Measurements from ENCODE around the gene NOD2. TPM values are rescaled to one million over a fixed set of nuclear protein-coding genes. Genes with fewer than 3 reads are reported as not detected.

NOD2 gene
- total and polyA plus RNA-seq, 11 donors, result 0.21 to 6.5 (median 0.74) TPM

DNA sequence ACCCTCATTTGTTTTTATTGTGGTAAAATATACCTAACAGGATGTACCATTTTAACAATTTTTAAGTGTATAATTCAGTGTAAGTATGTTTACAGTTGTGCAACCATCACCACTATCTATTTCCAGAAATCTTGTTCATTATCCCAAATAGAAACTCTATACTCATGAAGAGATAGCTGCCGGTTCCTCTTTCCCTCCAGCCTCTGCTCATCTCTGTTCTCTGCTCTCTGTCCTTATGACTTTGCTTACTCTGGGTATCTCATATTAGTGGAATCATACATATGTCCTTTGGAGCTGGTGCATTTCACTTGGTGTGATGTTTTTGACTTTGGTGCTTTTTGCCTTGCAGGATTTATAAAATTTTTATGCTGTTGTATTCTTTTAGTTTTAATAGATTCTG lies 67.9 kb downstream of the NOD2 start:
- WGBS, 4 donors, result 61 to 73% (median 70%) methylated on average over 1 of the region's 1 CpG
- H3K27ac ChIP-seq, result no peak overlapping the region
- H3K9me3 ChIP-seq, result peaks cover 0 to 11% (median 2%) of the 10 kb centered on the region in 12 donors
- no peak overlapping the region for H3K4me3 ChIP-seq
- TF ChIP-seq, protein P1, sequence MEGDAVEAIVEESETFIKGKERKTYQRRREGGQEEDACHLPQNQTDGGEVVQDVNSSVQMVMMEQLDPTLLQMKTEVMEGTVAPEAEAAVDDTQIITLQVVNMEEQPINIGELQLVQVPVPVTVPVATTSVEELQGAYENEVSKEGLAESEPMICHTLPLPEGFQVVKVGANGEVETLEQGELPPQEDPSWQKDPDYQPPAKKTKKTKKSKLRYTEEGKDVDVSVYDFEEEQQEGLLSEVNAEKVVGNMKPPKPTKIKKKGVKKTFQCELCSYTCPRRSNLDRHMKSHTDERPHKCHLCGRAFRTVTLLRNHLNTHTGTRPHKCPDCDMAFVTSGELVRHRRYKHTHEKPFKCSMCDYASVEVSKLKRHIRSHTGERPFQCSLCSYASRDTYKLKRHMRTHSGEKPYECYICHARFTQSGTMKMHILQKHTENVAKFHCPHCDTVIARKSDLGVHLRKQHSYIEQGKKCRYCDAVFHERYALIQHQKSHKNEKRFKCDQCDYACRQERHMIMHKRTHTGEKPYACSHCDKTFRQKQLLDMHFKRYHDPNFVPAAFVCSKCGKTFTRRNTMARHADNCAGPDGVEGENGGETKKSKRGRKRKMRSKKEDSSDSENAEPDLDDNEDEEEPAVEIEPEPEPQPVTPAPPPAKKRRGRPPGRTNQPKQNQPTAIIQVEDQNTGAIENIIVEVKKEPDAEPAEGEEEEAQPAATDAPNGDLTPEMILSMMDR (IDR thresholded peaks at IDR 0.05), result no peak
- TF ChIP-seq POLR2A (IDR thresholded peaks at IDR 0.05), result no peak
- H3K4me1 ChIP-seq, result peaks cover 0 to 50% (median 10%) of the 10 kb centered on the region in 12 donors
- DNase-seq, result no peak
- H3K36me3 ChIP-seq, result peaks cover 0 to 83% (median 30%) of the 10 kb centered on the region in 9 donors
- ATAC-seq, result no peak
- intact Hi-C loops (cut with DNase I), result no loop called here
- no peaks in the 10 kb centered on the region for H3K27me3 ChIP-seq

DNA sequence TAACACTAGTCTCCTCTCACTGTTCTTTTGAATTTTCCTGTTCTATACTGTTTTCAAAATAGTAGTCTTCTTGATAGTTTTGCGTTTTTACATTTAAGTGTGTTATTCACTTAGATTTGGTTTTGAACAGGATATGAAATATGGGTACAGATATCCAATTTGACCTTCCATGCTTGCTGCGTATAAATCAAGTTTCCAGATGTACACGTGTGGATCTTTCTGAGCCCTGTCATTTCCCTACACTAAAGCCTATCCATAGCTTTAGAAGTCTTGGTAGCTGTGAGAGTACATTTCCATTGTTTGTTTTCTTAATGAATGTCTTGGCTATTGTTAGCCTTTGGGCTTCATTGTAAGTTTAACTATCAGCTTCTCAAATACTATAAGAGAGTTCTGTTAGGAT lies 68.8 kb downstream of the NOD2 start:
- Histone ChIP-seq H3K36me3 (peaks cover 0 to 81% (median 24%) of the 10 kb centered on the region in 9 donors), H3K4me1 (peaks cover 0 to 45% (median 8%) of the 10 kb centered on the region in 12 donors), H3K9me3 (peaks cover 0 to 15% (median 5%) of the 10 kb centered on the region in 12 donors), H3K27me3 (no peaks in the 10 kb centered on the region), H3K27ac (no peak overlapping the region), H3K4me3 (no peak overlapping the region)
- WGBS, 4 donors, result 60 to 71% (median 66%) methylated on average over 3 of the region's 3 CpGs
- intact Hi-C loops (cut with DNase I), result no loop called here
- TF ChIP-seq, protein P1 (IDR thresholded peaks at IDR 0.05), result no peak
- no peak for TF ChIP-seq POLR2A (IDR thresholded peaks at IDR 0.05)
- ATAC-seq, result peak in 1 of 4 donors; percentile 22
- no peak for DNase-seq

DNA sequence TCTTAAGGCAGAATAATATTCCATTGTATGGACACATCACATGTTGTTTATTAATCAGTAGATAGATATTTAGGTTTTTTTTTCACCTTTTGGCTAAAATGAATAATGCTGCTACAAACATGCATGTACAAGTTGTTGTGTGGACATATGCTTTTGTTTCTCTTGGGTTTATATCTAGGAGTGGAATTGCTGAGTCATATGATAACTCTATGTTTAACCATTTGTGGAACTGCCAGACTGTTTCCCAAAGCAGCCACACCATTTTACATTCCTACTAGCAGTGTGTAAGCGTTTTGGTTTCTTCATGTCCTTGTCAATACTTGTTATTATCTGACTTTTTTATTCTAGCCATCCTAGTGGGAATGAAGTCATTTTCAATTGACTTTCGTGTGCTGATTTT lies 69.8 kb downstream of the NOD2 start:
- Histone ChIP-seq H3K36me3 (peaks cover 0 to 81% (median 20%) of the 10 kb centered on the region in 9 donors), H3K4me3 (no peak overlapping the region), H3K27me3 (no peaks in the 10 kb centered on the region), H3K9me3 (peaks cover 0 to 15% (median 5%) of the 10 kb centered on the region in 12 donors), H3K4me1 (peaks cover 0 to 44% (median 8%) of the 10 kb centered on the region in 12 donors), H3K27ac (no peak overlapping the region)
- DNase-seq (no peak), ATAC-seq (no peak)
- WGBS, 4 donors, result 90 to 93% (median 92%) methylated on average over 2 of the region's 2 CpGs
- TF ChIP-seq, protein P1 (IDR thresholded peaks at IDR 0.05), result no peak
- no peak for TF ChIP-seq POLR2A (IDR thresholded peaks at IDR 0.05)
- intact Hi-C loops (cut with DNase I), result no loop called here

DNA sequence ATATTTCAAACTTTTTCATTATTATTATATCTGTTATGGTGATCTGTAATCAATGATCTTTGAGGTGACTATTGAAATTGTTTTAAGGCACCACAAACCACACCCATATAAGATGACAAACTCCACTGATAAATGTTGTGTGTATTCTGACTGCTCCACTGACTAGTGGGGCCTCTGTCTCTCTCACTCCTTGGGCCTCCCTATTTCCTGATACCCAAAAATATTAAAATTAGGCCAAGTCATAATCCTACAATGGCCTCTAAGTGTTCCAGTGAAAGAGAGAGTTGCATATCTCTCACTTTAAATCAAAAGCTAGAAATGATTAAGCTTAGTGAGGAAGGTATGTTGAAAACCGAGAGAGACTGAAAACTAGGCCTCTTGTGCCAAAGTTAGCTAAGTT lies 71.9 kb downstream of the NOD2 start:
- intact Hi-C loops (cut with DNase I), result no loop called here
- ATAC-seq (no peak), DNase-seq (no peak)
- Histone ChIP-seq H3K27ac (no peak overlapping the region), H3K27me3 (no peaks in the 10 kb centered on the region), H3K36me3 (peaks cover 0 to 69% (median 11%) of the 10 kb centered on the region in 9 donors), H3K9me3 (peaks cover 0 to 22% (median 5%) of the 10 kb centered on the region in 12 donors), H3K4me3 (no peak overlapping the region), H3K4me1 (peaks cover 0 to 44% (median 8%) of the 10 kb centered on the region in 12 donors)
- no peak for TF ChIP-seq POLR2A (IDR thresholded peaks at IDR 0.05)
- TF ChIP-seq, protein P1 (IDR thresholded peaks at IDR 0.05), result no peak
- WGBS, 4 donors, result 87 to 98% (median 93%) methylated on average over 1 of the region's 1 CpG

Data from heart left ventricle (tissue), 16 donors.